Activated CD4-positive, alpha-beta T cell treated with anti-CD3 and anti-CD28 coated beads, Interleukin-2, amount 10 ng/mL, durations not matched to agents 7 days and 5 days (primary cell): ENCODE measurements around the gene ZNF391. TPM values are rescaled to one million over a fixed set of nuclear protein-coding genes. Genes with fewer than 3 reads are reported as not detected.

Source experiments
- CTCF ChIA-PET: fragments of 350-600 bp; sonication (Branson Sonifier 250); formaldehyde crosslinking; loops from one replicate; lab custom pipeline; 2021; ENCODE audit warnings: antibody characterized with exemption; lab: Charles Lee
- POLR2A ChIA-PET: fragments of 350-600 bp; sonication (Branson Sonifier 250); formaldehyde crosslinking; loops from one replicate; lab custom pipeline; 2021; ENCODE audit warnings: antibody characterized with exemption; lab: Charles Lee
- DNase-seq: peaks from one replicate; pipeline ENCODE4 v3.0.0-alpha.2; 2020
- H3K27ac Mint-ChIP-seq: one replicate; pipeline ENCODE4 v1.8.0; 2021; ENCODE audit warnings: mild to moderate bottlenecking, moderate library complexity, mixed read lengths
- H3K27me3 Mint-ChIP-seq: one replicate; pipeline ENCODE4 v1.8.0; 2021; ENCODE audit warnings: mixed read lengths
- H3K36me3 Mint-ChIP-seq: one replicate; pipeline ENCODE4 v1.8.0; 2021; ENCODE audit warnings: low read depth, mixed read lengths
- H3K4me1 Mint-ChIP-seq: one replicate; pipeline ENCODE4 v1.8.0; 2021; ENCODE audit warnings: mixed read lengths
- H3K4me3 Mint-ChIP-seq: one replicate; pipeline ENCODE4 v1.8.0; 2021; ENCODE audit warnings: mild to moderate bottlenecking, moderate library complexity, mixed read lengths
- H3K9me3 Mint-ChIP-seq: one replicate; pipeline ENCODE4 v1.8.0; 2021; ENCODE audit warnings: mixed read lengths
- total RNA-seq, 2 experiments: library from RNA; stranded (reverse); gene quantifications; one replicate each; pipeline ENCODE4 v1.2.3, GENCODE V29; 2021

The ZNF391 gene
- total RNA-seq, 2 experiments from 2014 or later: 2.0 to 3.2 TPM

DNA sequence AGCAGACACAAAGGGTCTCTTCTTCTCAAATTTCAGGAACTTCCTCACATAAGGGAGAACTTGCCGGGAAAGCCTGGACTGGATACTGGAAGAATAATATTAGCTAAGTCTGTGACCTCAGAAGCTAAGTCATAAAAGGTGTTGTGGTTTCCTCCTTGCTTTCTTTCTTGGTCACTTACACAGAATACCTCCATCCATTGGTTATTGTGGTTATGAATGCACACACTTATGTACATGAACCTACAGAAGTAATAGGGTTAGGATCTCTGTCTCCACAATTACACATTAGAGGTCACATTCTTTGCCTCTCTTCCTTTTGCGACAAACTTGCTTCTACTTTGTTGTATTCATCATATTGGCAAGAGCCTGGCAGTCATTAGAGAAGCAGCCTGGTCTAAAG, 40.4 kb downstream of the ZNF391 start:
- H3K9me3 Mint-ChIP-seq: peaks cover 15% of the 10 kb centered on the region
- H3K4me1 Mint-ChIP-seq: no peaks in the 10 kb centered on the region
- ChIA-PET POLR2A (no interaction called here), CTCF (no interaction called here)
- DNase-seq: no peak
- no peak overlapping the region for H3K4me3 Mint-ChIP-seq
- H3K36me3 Mint-ChIP-seq: no peaks in the 10 kb centered on the region
- no peaks in the 10 kb centered on the region for H3K27me3 Mint-ChIP-seq
- H3K27ac Mint-ChIP-seq: no peak overlapping the region

DNA sequence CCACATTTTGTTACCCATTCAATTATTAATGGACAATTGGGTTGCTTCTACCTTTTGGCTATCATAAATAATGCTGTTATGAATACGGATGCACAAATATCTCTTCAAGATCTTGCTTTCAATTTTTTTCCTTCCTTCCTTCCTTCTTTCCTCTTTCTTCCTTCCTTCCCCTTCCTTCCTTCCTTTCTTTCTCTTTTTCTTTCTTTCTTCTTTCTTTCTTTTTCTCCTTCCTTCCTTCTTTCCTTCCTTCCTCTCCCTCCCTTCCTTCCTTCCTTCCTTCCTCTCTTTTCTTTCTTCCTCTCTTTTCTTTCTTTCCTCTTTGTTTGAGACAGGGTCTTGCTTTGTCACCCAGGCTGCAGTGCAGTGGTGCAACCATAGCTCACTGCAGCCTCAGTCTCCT, 45.2 kb downstream of the ZNF391 start:
- Mint-ChIP-seq H3K27me3 (no peaks in the 10 kb centered on the region), H3K9me3 (peaks cover 34% of the 10 kb centered on the region), H3K36me3 (peaks cover 4% of the 10 kb centered on the region), H3K4me1 (no peaks in the 10 kb centered on the region), H3K4me3 (no peak overlapping the region), H3K27ac (no peak overlapping the region)
- CTCF ChIA-PET: interaction anchor here (0.6 to 0.7 kb wide), 2 partner anchors 412 to 1151 kb away, joined by 3 read pairs; no protein-coding TSS in a partner anchor
- DNase-seq: no peak
- POLR2A ChIA-PET: no interaction called here

DNA sequence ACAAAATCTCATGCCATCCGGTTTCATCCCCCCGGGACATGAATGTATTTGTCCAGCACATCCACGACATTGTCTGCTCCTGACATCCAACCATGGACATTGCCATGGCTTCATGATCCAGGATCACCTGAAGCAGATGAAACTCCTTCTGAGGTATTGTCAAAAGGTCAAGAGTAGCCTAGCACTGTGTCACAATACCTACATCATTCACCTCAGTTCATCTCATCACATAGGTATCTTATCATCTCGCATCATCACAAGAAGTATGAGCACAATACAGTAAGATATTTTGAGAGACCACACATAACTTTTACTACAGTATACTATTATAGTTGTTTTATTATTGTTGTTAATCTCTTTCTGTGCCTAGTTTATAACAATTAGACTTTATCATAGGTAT, 50.8 kb downstream of the ZNF391 start:
- peaks cover 6% of the 10 kb centered on the region for H3K36me3 Mint-ChIP-seq
- no peaks in the 10 kb centered on the region for H3K4me1 Mint-ChIP-seq
- no peak overlapping the region for H3K4me3 Mint-ChIP-seq
- H3K27me3 Mint-ChIP-seq: no peaks in the 10 kb centered on the region
- peaks cover 25% of the 10 kb centered on the region for H3K9me3 Mint-ChIP-seq
- ChIA-PET CTCF (no interaction called here), POLR2A (no interaction called here)
- DNase-seq: no peak
- H3K27ac Mint-ChIP-seq: no peak overlapping the region

DNA sequence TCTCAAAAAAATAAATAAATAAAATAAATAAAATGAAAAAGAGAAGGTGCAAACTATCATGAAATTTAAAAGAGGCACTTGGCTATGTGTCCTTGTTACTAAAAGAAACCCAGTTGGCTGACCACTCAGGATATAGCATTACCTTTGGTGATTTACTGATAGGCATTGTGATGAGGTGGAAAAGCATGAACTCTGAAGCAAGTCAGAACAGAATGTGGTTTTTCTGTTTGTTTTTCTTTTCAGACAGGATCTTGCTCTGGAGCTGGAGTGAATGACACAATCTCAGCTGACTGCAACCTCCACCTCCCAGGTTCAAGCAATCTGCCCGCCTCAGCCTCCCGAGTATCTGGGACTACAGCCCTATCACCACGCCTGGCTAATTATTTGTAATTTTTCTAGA, 52.4 kb downstream of the ZNF391 start:
- ChIA-PET POLR2A (no interaction called here), CTCF (no interaction called here)
- Mint-ChIP-seq H3K36me3 (peaks cover 6% of the 10 kb centered on the region), H3K4me1 (no peaks in the 10 kb centered on the region), H3K27ac (no peak overlapping the region), H3K27me3 (no peaks in the 10 kb centered on the region), H3K9me3 (peaks cover 20% of the 10 kb centered on the region), H3K4me3 (no peak overlapping the region)
- DNase-seq: no peak

DNA sequence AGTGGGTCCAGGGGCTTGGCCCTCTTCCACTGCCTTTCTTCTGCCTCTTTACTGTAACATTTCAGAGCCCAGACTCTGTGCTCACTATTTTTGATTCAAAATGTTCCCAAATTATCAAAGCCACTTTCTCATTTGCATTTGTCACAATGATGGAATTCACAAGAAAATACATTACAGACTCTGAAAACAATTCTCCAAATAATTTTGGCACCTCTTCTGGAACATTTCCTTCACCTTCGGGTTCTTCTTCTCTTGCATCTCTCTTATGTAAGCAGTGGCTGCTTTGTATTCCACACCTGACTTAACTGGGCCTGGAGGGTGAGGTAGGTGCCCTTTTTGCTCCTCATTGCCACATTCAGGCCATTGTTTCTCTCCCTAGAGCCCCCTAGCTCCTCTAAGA, 54.4 kb downstream of the ZNF391 start:
- Mint-ChIP-seq H3K36me3 (peaks cover 11% of the 10 kb centered on the region), H3K9me3 (peaks cover 22% of the 10 kb centered on the region), H3K27me3 (no peaks in the 10 kb centered on the region), H3K4me3 (no peak overlapping the region), H3K4me1 (no peaks in the 10 kb centered on the region), H3K27ac (no peak overlapping the region)
- CTCF ChIA-PET: no interaction called here
- POLR2A ChIA-PET: no interaction called here
- DNase-seq: no peak

DNA sequence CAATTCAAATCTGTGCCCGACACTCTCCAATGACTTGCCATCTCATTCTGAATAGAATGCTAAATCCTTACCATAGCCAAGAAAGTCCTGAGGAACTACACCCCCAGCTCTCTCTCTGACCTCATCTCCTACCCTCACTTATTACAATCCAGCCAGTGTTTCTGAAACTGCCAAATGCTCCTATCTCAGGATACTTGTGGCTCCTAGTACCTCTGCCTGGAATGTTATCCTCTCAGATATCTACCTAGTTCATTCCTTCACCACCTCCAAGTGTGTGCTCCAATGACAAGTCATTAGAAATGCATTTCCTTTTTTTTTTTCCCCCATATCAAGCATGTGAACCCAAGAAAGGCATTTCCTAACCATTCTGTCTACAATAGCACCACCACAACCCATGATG, 59.9 kb downstream of the ZNF391 start:
- Mint-ChIP-seq H3K36me3 (peaks cover 56% of the 10 kb centered on the region), H3K9me3 (peaks cover 61% of the 10 kb centered on the region), H3K27me3 (no peaks in the 10 kb centered on the region), H3K27ac (no peak overlapping the region), H3K4me1 (no peaks in the 10 kb centered on the region), H3K4me3 (no peak overlapping the region)
- ChIA-PET POLR2A (no interaction called here), CTCF (no interaction called here)
- DNase-seq: no peak

DNA sequence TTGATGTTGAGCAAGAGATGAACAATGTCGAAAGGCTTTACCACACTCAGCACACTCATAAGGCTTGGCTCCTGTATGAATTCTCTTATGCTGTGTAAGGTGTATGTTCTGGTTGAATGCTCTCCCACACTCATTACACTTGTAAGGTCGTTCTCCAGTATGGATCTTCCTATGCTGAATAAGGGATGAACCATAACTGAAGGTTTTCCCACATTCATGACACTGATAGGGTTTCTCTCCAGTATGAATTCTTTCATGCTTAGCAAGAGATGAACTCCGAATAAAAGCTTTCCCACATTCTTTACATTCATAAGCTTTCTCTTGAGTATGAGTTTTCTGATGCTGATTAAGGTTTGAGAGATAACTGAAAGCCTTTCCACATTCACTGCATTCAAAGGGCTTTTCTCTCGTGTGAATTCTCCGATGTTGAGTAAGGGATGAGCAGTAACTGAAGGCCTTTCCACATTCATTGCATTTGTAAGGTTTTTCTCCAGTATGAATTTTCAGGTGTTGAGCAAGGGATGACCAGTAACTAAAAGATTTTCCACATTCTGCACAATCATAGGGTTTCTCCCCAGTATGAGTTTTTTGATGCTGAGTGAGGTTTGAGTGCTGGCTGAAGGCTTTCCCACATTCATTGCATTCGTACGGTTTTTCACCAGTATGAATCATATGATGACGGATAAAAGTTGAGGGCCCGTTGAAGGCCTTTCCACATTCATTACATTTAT, 63.3 kb downstream of the ZNF391 start:
- Mint-ChIP-seq H3K27ac (no peak overlapping the region), H3K27me3 (no peaks in the 10 kb centered on the region), H3K4me3 (no peak overlapping the region), H3K4me1 (no peaks in the 10 kb centered on the region), H3K36me3 (peaks cover 88% of the 10 kb centered on the region), H3K9me3 (peaks cover 82% of the 10 kb centered on the region)
- DNase-seq: no peak
- ChIA-PET CTCF (interaction anchor here (0.6 to 1.2 kb wide), 2 partner anchors 21 to 1722 kb away, joined by 3 read pairs; partner anchors contain the start of gene ZNF184), POLR2A (no interaction called here)

DNA sequence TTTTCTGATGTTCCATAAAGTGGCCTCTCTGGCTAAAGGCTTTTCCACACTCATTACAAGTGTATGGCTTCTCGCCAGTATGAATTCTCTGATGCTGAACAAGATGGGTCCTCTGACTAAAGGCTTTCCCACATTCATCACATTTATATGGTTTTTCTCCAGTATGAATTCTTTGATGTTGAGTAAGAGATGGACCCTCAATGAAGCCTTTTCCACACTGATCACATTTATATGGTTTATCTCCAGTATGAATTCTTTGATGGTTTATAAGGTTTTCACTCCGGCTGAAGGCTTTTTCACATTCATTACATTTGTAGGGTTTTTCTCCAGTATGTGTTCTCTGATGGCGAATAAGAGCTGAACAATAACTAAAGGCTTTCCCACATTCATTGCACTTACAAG, 63.9 kb downstream of the ZNF391 start:
- Mint-ChIP-seq H3K4me1 (no peaks in the 10 kb centered on the region), H3K36me3 (peaks cover 91% of the 10 kb centered on the region), H3K27ac (no peak overlapping the region), H3K9me3 (peaks cover 87% of the 10 kb centered on the region), H3K4me3 (no peak overlapping the region), H3K27me3 (no peaks in the 10 kb centered on the region)
- ChIA-PET CTCF (interaction anchor here (0.6 kb wide), 1 partner anchor 1721 kb away, joined by 3 read pairs; no protein-coding TSS in a partner anchor), POLR2A (no interaction called here)
- DNase-seq: no peak

Other genes with a start within 250 kb of the ZNF391 start
- 1 to 10 TPM; 1.1 to 1.5 TPM for gene PRSS16, start 141.1 kb upstream of the ZNF391 start, total RNA-seq
- not detected for gene POM121L2, start 76.5 kb upstream of the ZNF391 start, total RNA-seq
- gene ZNF184, start 84.3 kb downstream of the ZNF391 start, total RNA-seq: 10 to 100 TPM; 14.4 to 16.8 TPM